ENCODE measurements around the gene TMPRSS7.

Gene TMPRSS7

GRCh38 chr3:112130638-112130993 is 96.1 kb downstream of the TMPRSS7 start:
- Histone ChIP-seq H3K4me3 (ENCODE audit: low read length in 2 of 2) (no peak overlapping the region), H3K9me3 (ENCODE audit: control insufficient read depth in 2 of 2, low read length in 2 of 2) (no peaks in the 10 kb centered on the region), H3K27ac (ENCODE audit: low read length) (no peak overlapping the region), H3K36me3 (ENCODE audit: control insufficient read depth in 2 of 2, insufficient read depth in 2 of 2, low read length in 2 of 2) (no peaks in the 10 kb centered on the region), H3K27me3 (ENCODE audit: control insufficient read depth in 1 of 2, insufficient read depth in 2 of 2, low read length in 2 of 2) (no peaks in the 10 kb centered on the region), H3K4me1 (ENCODE audit: control insufficient read depth, insufficient read depth, low read length) (no peaks in the 10 kb centered on the region), H3K9ac (ENCODE audit: low read length in 2 of 2) (no peak overlapping the region)

All from stomach smooth muscle (tissue), 2 donors.